ENCODE measurements around the gene SPNS3.

SPNS3 gene

DNA sequence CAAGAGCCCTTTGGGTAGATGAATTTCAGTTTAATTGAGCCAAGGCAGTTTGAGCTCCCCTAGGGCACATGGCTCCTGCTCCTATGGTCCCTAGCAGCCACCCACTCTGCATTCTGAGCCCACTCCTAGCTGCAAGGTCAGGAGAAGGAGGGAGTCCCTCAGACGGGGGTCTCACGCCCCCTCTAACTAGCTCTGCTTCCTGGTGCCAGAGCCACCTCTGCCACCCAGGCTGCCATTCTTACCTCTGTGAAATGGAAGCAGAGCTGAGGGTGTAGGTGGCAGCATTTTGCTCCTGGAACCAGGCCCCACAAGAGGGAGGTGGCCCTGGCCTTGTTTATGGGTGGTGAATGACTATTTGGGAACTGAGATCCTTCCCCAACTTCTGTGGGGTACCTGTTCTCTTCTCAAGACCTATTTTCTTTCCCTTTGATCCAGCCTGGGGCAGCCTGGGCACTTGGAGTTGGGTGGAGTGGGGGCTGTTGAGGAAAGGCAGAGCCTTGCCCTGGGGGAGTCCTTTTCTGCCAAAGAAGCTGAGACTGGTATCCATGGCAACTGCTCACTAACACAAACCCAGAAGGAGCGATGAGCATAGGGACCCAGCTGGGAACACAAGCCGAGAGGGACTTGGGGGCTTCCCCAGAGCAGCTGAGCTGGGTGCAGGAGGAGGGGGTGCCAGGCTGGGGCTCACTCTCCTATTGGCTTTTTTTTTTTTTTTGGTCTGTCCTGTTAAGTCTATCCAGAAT lies 69.7 kb downstream of the SPNS3 start:
- H3K27ac Mint-ChIP-seq, result no peak overlapping the region
- peaks cover 35% of the 10 kb centered on the region for H3K27me3 Mint-ChIP-seq
- H3K36me3 Mint-ChIP-seq (ENCODE audit: low read depth), result no peaks in the 10 kb centered on the region
- no peak overlapping the region for H3K4me3 Mint-ChIP-seq
- no peaks in the 10 kb centered on the region for H3K9me3 Mint-ChIP-seq
- peaks cover 39% of the 10 kb centered on the region for H3K4me1 Mint-ChIP-seq (ENCODE audit: low read depth)

DNA sequence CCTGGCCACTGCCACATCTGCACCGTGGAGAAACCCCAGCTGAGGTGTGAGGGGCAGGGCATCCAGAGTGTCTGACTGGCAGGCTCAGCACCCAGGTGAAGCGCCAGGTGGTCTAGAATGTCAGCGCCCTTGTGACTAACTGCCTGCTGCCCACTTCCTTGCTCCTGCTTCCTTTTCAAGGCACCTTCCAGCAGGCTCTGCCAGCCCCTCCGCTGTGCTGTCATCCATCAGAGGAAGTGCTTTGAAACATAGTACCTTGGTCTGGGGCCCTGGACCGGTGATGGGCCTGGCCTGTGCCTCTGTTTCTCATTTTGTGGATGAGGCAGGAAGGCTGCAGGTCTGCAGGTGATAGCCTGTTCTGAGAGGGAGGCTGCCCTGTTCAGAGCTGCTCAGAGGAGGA lies 70.4 kb downstream of the SPNS3 start:
- Mint-ChIP-seq H3K27ac (no peak overlapping the region), H3K4me1 (ENCODE audit: low read depth) (peaks cover 47% of the 10 kb centered on the region), H3K9me3 (no peaks in the 10 kb centered on the region), H3K4me3 (no peak overlapping the region), H3K27me3 (peaks cover 35% of the 10 kb centered on the region), H3K36me3 (ENCODE audit: low read depth) (no peaks in the 10 kb centered on the region)

DNA sequence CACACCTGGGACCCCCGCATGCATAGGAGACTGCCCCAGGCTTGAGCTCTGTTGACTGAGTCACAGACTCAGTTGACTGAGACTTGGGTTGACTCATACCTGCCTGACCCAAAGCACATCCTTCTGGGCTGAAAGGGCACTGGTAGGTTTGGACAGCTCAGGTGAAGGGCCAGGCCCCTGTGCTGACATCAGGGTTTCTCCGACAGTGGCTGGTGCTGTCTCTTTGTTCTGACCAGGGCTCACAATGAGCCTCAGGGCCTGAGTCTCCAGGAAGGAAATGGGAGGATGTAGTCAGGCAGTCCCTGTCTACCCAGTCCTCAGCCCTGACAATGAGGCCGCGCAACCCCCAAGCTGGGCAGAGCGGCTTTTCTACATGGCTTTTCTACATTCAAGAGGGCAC lies 71.4 kb downstream of the SPNS3 start:
- Mint-ChIP-seq H3K27ac (no peak overlapping the region), H3K4me1 (ENCODE audit: low read depth) (peaks cover 46% of the 10 kb centered on the region), H3K4me3 (no peak overlapping the region), H3K9me3 (no peaks in the 10 kb centered on the region), H3K36me3 (ENCODE audit: low read depth) (no peaks in the 10 kb centered on the region), H3K27me3 (peaks cover 26% of the 10 kb centered on the region)

DNA sequence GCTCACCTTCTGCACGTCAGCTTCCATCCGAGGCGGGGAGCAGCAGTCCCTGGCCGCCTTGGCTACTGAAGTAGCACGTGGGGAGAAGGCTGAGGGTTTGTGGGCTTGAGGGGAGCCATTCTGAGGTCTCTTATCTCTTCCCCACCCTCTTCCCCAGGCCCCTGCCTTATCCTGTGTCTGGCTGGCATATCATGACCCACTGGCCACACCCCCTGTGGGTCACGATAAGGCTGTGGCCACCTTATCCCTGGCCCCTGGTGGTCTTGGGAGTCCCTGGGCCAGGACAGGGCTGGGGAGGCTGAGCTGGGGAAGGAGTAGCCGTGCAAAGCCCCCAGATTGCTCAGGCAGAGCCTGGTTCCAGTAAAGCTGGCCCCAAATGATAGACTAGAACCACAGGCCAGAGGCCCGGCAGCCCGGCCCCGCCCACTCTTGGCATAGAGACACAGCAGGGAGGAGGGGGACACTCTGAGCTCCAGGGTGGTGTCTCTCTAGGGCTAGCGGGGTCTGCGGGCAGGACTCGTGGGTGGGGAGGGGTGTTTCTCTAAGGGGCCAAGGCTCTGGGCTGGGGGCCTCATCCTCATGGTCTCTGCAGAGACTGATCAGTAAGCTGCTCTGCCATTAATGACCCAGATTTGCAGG lies 72.6 kb downstream of the SPNS3 start:
- Mint-ChIP-seq H3K9me3 (no peaks in the 10 kb centered on the region), H3K27me3 (peaks cover 15% of the 10 kb centered on the region), H3K4me3 (no peak overlapping the region), H3K36me3 (ENCODE audit: low read depth) (no peaks in the 10 kb centered on the region), H3K4me1 (ENCODE audit: low read depth) (peaks cover 40% of the 10 kb centered on the region), H3K27ac (no peak overlapping the region)

DNA sequence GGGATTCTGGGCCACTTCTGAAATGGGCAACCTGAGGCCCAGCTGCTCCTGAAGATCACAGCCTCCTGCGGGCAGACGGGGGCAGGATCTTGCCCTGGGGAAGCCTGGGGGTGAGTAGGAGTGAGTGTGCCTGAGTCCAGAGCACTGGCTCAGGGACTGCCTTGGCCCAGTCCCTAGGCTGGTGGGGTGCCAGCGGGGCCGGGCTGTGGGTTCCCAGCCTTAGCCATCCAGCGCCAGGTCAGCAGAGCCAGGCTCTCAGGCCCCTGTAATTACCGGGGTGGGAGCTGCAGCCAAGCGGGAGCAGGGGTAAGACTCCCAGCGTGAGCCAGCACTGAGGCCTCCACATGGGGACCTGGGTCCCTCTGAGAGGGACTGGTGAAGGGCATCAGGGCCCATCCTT lies 73.2 kb downstream of the SPNS3 start:
- Mint-ChIP-seq H3K9me3 (no peaks in the 10 kb centered on the region), H3K36me3 (ENCODE audit: low read depth) (no peaks in the 10 kb centered on the region), H3K4me3 (no peak overlapping the region), H3K27ac (no peak overlapping the region), H3K27me3 (peaks cover 9% of the 10 kb centered on the region), H3K4me1 (ENCODE audit: low read depth) (peaks cover 40% of the 10 kb centered on the region)

DNA sequence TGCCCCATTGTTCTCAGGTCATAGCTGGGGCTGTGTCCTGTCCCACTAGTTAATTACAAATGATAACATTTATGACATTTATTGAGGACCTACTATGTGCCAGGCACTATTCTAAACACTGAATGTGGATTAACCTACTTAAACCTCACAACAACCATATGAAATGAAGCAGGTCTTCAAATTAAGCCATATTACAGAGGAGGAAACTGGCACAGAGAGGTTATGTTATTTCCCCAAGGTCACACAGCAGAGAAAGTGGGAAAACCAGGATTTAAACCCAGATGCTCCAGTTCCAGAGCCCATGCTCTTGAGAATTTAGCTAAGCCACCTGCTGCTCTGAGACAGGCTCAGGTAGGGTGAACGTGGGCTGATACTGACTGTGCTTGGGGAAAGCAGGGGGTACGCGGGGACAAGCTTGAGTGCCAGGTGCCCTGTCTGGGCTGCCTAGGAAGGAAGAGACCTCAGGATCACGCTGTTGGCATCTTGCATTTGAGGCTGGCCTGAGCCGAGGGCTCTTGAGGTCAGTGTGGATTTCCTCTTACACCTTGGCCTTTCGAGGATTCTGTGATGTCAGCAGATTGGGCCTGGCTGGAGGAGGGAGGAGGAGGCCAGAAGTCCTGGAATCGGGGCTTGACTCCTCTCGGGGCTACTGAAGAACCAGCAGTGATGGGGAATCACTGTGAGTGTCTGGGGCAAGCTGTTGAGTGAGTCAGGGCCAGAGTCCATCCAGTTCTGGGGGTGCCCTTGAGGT lies 73.8 kb downstream of the SPNS3 start:
- H3K36me3 Mint-ChIP-seq (ENCODE audit: low read depth), result no peaks in the 10 kb centered on the region
- peaks cover 40% of the 10 kb centered on the region for H3K4me1 Mint-ChIP-seq (ENCODE audit: low read depth)
- H3K4me3 Mint-ChIP-seq, result no peak overlapping the region
- H3K27me3 Mint-ChIP-seq, result peaks cover 6% of the 10 kb centered on the region
- H3K9me3 Mint-ChIP-seq, result no peaks in the 10 kb centered on the region
- H3K27ac Mint-ChIP-seq, result peak overlapping the region; percentile 49

DNA sequence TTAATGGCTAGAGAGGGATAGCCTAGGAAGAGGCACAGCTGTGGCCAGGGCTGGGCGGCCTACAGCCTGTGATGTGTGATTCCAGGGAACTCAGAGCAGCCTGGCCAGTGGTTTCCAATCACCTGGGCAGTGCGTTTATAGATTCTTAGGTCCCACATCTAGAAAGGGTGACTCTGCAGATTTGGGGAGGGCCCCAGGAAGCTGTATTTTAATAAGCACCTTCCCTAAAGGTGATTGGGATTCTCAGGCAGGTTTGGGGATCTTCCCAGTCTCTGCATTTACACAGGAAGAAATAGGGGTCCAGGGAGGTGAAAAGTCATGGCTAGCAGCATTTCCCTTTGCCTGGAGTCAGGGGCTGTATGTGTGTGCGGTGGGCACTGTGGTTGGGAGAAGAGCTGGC lies 74.5 kb downstream of the SPNS3 start:
- no peaks in the 10 kb centered on the region for H3K9me3 Mint-ChIP-seq
- H3K27me3 Mint-ChIP-seq, result no peaks in the 10 kb centered on the region
- H3K4me1 Mint-ChIP-seq (ENCODE audit: low read depth), result peaks cover 40% of the 10 kb centered on the region
- H3K4me3 Mint-ChIP-seq, result no peak overlapping the region
- H3K36me3 Mint-ChIP-seq (ENCODE audit: low read depth), result no peaks in the 10 kb centered on the region
- no peak overlapping the region for H3K27ac Mint-ChIP-seq

DNA sequence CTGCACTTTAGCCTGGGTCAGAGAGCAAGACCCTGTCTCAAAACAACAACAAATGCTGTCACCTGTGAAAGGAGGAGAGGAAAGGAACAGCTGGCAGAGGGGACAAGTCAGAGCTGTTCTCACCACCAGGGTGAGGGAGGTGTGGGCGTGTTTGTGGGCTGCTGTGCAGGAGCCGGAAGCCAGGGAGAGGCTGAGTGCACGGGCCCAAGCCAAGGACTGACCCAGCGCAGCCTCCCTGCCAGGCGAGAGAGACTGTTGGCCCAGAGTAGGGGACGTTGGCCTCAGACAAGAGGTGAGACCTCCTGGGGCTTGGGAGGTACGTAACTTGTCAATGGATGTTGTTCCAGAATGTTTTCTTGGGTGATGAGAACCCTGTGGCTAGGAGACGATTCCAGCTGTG lies 75.7 kb downstream of the SPNS3 start:
- no peaks in the 10 kb centered on the region for H3K9me3 Mint-ChIP-seq
- H3K4me3 Mint-ChIP-seq, result no peak overlapping the region
- H3K4me1 Mint-ChIP-seq (ENCODE audit: low read depth), result peaks cover 30% of the 10 kb centered on the region
- no peaks in the 10 kb centered on the region for H3K36me3 Mint-ChIP-seq (ENCODE audit: low read depth)
- H3K27me3 Mint-ChIP-seq, result no peaks in the 10 kb centered on the region
- H3K27ac Mint-ChIP-seq, result peak overlapping the region; percentile 67

DNA sequence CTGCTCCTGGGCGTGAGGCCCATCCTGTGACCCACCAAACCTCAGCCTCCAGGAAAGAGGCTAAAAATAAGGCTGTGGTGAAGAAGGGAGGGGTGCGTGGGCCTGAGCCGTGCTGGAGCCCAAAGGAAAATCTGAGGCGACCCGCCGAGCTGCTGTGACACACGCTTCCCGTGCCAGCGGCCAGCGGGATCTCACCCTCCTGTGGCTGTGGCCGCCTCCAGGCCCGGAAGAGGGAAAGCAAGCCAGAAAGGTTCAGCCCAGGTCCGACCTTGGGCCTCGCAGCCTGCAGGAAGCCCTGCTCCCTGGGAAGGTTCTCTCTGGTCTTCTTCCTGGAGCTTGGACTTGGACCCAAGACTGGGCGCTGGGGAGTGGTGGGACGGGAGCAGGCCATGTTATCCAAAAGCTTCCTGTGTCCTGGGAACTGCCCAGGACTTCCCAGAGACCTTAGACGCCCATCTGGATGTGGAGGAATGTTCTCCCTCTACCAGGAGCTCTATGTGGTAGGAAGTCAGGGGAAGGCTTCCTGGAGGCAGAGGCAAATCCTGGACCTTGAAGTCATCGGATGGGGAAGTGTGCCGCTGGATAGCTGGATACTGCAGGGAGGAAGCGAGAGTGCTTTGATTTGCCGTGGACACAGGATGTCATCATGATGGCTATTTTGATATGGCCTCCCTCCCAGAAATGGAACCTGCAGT lies 76.3 kb downstream of the SPNS3 start:
- Mint-ChIP-seq H3K9me3 (no peaks in the 10 kb centered on the region), H3K4me3 (no peak overlapping the region), H3K4me1 (ENCODE audit: low read depth) (peaks cover 24% of the 10 kb centered on the region), H3K36me3 (ENCODE audit: low read depth) (no peaks in the 10 kb centered on the region), H3K27ac (no peak overlapping the region), H3K27me3 (no peaks in the 10 kb centered on the region)

DNA sequence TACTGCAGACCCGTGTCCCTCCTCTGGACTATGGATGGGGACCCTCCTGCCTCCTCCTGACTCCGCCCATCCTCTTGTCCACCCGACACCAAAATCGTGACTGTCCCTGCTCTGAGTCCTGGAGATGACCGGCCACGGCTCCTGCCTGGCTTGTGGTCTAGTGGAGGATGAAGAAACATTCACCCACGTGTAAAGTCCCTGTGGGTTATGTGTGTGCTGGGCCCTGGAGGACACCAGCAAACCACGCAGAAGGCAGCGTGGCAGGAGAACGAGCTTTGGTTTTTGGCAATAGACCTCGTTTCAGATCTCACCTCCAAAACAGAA lies 76.8 kb downstream of the SPNS3 start:
- H3K36me3 Mint-ChIP-seq (ENCODE audit: low read depth), result no peaks in the 10 kb centered on the region
- H3K4me3 Mint-ChIP-seq, result no peak overlapping the region
- H3K27me3 Mint-ChIP-seq, result no peaks in the 10 kb centered on the region
- H3K4me1 Mint-ChIP-seq (ENCODE audit: low read depth), result peaks cover 19% of the 10 kb centered on the region
- H3K9me3 Mint-ChIP-seq, result no peaks in the 10 kb centered on the region
- no peak overlapping the region for H3K27ac Mint-ChIP-seq

DNA sequence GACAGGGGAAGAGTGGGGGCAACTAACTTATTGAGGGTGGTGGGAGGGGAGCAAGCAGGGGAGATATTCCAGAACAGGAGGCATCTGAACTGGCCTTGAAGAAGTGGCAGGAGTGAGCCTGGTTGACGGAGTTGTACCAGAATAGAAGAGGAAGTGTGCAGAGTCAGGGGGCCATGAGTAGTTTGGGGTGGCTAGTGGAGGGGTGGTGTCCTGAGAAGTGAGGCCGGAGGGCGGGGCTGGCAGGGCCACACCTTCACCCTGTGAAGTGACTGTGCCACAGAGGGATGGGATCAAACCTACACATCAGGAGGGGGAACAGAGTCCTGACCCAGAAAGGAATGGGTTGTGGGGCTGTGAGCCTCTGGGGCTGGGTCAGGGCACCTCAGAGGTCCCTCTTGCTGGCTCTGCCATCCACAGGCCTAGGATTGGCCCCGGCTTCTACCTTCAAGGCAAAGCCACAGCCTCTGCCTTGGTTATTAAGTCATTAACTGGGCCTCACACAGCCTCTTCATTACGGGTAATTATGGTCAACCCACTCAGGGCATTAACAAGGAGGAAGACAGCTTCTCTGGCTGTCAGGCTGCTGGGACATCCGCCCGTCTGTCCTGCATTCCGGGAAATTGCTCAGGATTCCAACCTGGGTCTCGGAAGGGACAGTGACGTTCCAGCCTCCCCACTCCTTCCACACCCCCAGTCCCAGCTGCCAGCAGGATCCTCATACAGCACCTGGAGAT lies 77.6 kb downstream of the SPNS3 start:
- H3K4me1 Mint-ChIP-seq (ENCODE audit: low read depth), result peaks cover 19% of the 10 kb centered on the region
- H3K27ac Mint-ChIP-seq, result no peak overlapping the region
- no peaks in the 10 kb centered on the region for H3K9me3 Mint-ChIP-seq
- H3K4me3 Mint-ChIP-seq, result no peak overlapping the region
- no peaks in the 10 kb centered on the region for H3K36me3 Mint-ChIP-seq (ENCODE audit: low read depth)
- no peaks in the 10 kb centered on the region for H3K27me3 Mint-ChIP-seq

DNA sequence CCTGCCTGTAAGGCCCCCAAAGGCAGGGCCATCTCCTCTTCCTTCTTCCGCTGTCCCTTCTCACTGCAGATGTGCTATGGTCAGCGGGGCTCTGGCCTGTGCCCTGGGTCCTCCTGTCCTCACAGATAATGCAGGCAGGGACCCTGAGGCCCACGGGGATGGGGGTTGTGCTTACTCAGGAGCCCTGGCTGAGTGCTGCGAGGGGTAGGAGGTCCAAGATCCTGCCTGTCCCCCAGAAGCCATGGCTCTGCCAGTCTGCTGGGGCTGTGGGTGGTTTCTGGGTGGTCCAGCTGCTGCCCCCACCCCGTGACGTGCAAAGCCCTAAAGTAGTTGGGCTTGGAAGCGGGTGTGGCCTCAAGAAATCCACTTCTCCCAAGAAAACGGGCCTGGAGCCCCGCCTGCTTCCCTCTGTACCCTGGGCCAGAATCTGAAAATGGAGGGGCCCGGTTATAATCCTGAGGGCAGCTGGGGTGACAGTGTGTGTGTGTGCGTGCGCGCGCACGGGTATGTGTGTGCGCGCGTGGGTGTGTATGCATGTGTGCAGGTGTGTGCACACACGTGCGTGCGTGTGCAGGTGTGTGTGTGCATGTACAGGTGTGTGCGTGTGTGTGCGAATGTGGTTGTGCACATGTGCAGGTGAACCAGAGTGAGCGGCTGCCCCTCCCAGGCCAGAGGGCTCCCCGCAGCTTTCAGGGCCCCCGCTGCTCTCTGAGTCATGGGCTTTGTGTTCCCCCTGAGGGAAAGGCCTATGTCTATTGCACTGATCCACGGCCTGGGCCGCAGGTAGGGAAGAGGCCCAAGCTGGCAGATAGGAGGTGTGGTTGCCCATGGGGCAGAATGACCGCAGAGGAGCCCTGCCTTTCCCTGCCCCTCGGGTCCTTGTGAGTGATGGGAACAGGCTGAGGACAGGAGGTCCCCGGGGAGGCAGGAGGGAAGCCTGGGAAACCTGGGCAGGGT lies 78.7 kb downstream of the SPNS3 start:
- H3K36me3 Mint-ChIP-seq (ENCODE audit: low read depth), result no peaks in the 10 kb centered on the region
- peaks cover 19% of the 10 kb centered on the region for H3K4me1 Mint-ChIP-seq (ENCODE audit: low read depth)
- H3K4me3 Mint-ChIP-seq, result no peak overlapping the region
- no peaks in the 10 kb centered on the region for H3K27me3 Mint-ChIP-seq
- no peak overlapping the region for H3K27ac Mint-ChIP-seq
- H3K9me3 Mint-ChIP-seq, result no peaks in the 10 kb centered on the region

DNA sequence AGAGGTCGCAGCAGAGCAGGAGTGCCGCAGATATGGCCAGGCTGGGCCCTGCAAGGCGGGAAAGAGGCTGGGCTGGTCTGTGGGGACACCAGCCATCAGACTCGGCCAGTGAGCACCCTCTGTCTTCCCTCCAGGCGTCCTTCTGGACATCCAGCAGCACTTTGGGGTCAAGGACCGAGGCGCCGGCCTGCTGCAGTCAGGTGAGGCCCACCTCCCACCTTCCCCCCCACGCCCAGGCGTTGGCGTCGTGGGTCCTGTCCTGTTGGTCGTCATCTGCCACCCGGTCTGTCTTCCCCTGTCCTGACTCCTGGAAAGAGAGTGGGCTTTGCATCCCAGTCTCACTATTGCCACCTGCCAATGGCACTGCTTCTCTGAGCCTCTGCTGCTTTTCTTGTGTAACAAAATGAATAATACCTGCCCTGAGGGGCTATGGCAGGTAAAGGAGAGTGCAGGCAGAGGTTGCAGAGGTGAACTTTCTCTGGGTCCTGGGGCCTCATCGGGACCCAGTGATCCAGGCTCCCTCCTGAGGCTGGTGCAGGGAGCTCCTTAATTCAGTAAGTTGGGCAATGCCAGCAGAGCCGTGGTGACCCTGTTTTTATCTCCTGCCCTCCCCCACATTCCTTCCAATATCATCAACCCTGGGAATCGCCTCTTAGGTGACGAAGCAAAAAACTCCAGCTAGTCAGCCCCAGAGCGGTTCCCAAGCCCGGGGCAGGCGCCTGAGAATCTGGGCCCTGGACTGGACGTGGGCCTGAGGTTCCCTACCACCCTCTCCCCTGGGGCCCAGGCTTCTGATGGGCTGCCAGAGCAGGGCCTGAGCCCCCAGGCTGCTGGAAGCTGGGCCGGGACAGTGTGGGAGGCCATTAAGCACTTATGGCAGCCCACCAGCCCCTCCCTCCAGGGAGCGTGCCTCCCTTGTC lies 79.6 kb downstream of the SPNS3 start:
- H3K4me3 Mint-ChIP-seq, result no peak overlapping the region
- H3K27me3 Mint-ChIP-seq, result no peaks in the 10 kb centered on the region
- peaks cover 16% of the 10 kb centered on the region for H3K4me1 Mint-ChIP-seq (ENCODE audit: low read depth)
- no peak overlapping the region for H3K27ac Mint-ChIP-seq
- no peaks in the 10 kb centered on the region for H3K36me3 Mint-ChIP-seq (ENCODE audit: low read depth)
- H3K9me3 Mint-ChIP-seq, result no peaks in the 10 kb centered on the region

All from stimulated activated naive CD8-positive, alpha-beta T cell treated with anti-CD3 and anti-CD28 coated beads, Interleukin-15, Interleukin-2, amounts not matched to agents 100 ng/mL and 50 ng/mL, for 24 hours (primary cell).